HCT116 (cell line): ENCODE measurements around the gene GALK2.

Experiments
- CTCF ChIP-seq, 3 experiments: fragments of 200-600 bp in 1 of 3; sonication (generic) in 1 of 3; IDR thresholded peaks in 2 of 3; conservative IDR thresholded peaks in 1 of 3; 2 replicates each; pipeline ENCODE4 v1.5.1; 2012 to 2017; ENCODE audit warnings: low read depth in 2 of 3, low read length in 2 of 3, antibody characterized with exemption in 1 of 3, borderline replicate concordance in 1 of 3, control low read depth in 1 of 3, mild to moderate bottlenecking in 1 of 3, mixed read lengths in 1 of 3, mixed run types in 1 of 3, moderate library complexity in 1 of 3; ENCODE audit not compliant: insufficient read depth in 1 of 3
- EZH2 ChIP-seq: fragments of 200-600 bp; sonication (generic); IDR thresholded peaks from 2 replicates; pipeline ENCODE4 v1.6.1; 2017; ENCODE audit warnings: antibody characterized with exemption, mixed run types
- EZH2phosphoT487 ChIP-seq: fragments of 200-600 bp; IDR thresholded peaks from 2 replicates; pipeline ENCODE4 v1.6.1; 2018; ENCODE audit warnings: antibody characterized with exemption, borderline replicate concordance
- MAX ChIP-seq: IDR thresholded peaks from 2 replicates; pipeline ENCODE4 v1.6.1; 2012
- POLR2A ChIP-seq: IDR thresholded peaks from 2 replicates; pipeline ENCODE4 v1.7.0; 2011; ENCODE audit warnings: borderline replicate concordance; ENCODE audit not compliant: insufficient read depth, insufficient read length; ENCODE audit errors: extremely low read depth
- POLR2AphosphoS5 ChIP-seq: IDR thresholded peaks from 2 replicates; pipeline ENCODE4 v1.6.1; 2011; ENCODE audit warnings: mild to moderate bottlenecking, low read depth, low read length, moderate library complexity
- RAD21 ChIP-seq: IDR thresholded peaks from 2 replicates; pipeline ENCODE4 v1.6.1; 2012; ENCODE audit warnings: low read depth, mild to moderate bottlenecking
- REST ChIP-seq: IDR thresholded peaks from 2 replicates; pipeline ENCODE4 v1.6.1; 2012; ENCODE audit warnings: low read depth
- SIN3A ChIP-seq: IDR thresholded peaks from 2 replicates; pipeline ENCODE4 v1.6.1; 2012; ENCODE audit warnings: low read depth
- TCF7L2 ChIP-seq: IDR thresholded peaks from 2 replicates; pipeline ENCODE4 v1.7.0; 2011; ENCODE audit warnings: borderline replicate concordance, inconsistent platforms; ENCODE audit not compliant: insufficient read depth, insufficient read length; ENCODE audit errors: extremely low read depth
- ZFX ChIP-seq: fragments of 450-650 bp; IDR thresholded peaks from 2 replicates; pipeline ENCODE4 v1.6.1; 2017

GRCh38 chr15:49164865-49165264 is 5.2 kb upstream of the GALK2 start:
- TF ChIP-seq CTCF (IDR thresholded peaks at IDR 0.05 in 2 of 3, conservative IDR thresholded peaks at IDR 0.05 in 1 of 3; ENCODE audit: borderline replicate concordance in 1 of 3, insufficient read depth in 1 of 3, low read depth in 2 of 3, low read length in 2 of 3), result no peak
- no peak for TF ChIP-seq EZH2
- no peak for TF ChIP-seq POLR2A
- TF ChIP-seq TCF7L2, result no peak
- TF ChIP-seq POLR2AphosphoS5, result no peak
- TF ChIP-seq MAX, result no peak
- TF ChIP-seq RAD21, result no peak
- no peak for TF ChIP-seq ZFX
- no peak for TF ChIP-seq SIN3A
- TF ChIP-seq REST, result no peak
- no peak for TF ChIP-seq EZH2phosphoT487
